Stimulated activated CD8-positive, alpha-beta memory T cell treated with anti-CD3 and anti-CD28 coated beads, Interleukin-7, amount 100 ng/mL, for 48 hours (primary cell): ENCODE results near the gene SPATC1L.

Experiments
- DNase-seq, 2 donors: peaks; one replicate each; pipeline ENCODE4 v3.0.0-alpha.2; 2020; ENCODE audit warnings: low read depth in 1 of 2; ENCODE audit errors: extremely low read depth in 1 of 2

Gene SPATC1L

GRCh38 chr21:46165098-46165497 lies 19.2 kb downstream of the SPATC1L start:
- no peak for DNase-seq

- DNase-seq, result no peak
Measured at GRCh38 chr21:46163380-46163779, 20.9 kb downstream of the SPATC1L start.

DNA sequence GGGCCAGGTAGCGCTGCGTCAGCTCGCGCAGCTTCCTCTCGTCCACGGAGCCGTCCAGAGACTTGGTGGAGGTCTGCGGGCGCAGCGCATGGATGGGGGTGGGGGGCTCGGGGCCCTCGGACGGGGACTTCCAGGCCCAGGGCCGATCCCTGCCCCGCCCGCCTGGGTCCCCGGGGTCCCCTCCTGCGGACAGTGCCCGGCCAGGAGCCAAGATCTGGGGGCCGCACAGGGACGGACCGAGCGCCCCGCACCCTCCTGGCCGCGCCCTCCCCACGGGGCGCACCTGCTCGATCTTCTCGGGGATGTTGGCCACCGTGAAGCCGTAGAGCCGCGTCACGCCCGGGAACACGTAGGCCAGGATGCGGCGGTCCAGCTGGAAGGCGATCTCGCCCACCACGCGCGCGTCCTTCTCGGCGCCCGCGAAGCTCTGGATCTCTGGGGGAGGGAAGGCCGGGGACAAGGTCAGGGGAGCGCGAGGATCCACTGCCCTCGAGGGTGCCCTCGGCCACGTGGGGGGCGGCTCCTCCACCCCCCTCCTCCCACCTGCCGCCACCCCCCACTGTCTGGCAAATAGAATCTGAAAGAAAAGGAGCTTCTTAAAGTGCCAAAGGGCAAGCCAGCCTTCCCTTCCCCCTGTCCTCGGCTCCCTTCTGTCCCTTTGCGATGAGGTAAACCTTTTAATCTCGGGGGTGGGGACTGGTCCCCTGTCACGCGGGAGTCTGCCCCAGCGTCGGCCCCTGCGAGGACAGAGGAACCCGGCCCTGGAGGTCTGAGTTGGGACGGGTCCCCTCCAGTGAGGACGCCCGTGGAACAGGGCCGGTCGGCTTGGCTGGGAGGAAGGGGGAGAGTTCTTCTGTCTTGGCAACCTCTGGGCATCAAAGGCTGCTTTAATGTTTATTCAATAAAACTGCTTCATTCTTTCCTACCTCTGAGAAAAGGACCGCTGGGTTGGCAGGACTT lies 22.3 kb downstream of the SPATC1L start:
- no peak for DNase-seq

GRCh38 chr21:46160907-46161632 lies 23.2 kb downstream of the SPATC1L start:
- DNase-seq, result no peak

- DNase-seq, result no peak
Measured at GRCh38 chr21:46160657-46160906, 23.7 kb downstream of the SPATC1L start.

- DNase-seq, result no peak
Measured at GRCh38 chr21:46159841-46160656, 24.2 kb downstream of the SPATC1L start.

- DNase-seq, result no peak
Measured at GRCh38 chr21:46159390-46159789, 24.9 kb downstream of the SPATC1L start.

GRCh38 chr21:46158666-46159300 lies 25.5 kb downstream of the SPATC1L start:
- no peak for DNase-seq

DNA sequence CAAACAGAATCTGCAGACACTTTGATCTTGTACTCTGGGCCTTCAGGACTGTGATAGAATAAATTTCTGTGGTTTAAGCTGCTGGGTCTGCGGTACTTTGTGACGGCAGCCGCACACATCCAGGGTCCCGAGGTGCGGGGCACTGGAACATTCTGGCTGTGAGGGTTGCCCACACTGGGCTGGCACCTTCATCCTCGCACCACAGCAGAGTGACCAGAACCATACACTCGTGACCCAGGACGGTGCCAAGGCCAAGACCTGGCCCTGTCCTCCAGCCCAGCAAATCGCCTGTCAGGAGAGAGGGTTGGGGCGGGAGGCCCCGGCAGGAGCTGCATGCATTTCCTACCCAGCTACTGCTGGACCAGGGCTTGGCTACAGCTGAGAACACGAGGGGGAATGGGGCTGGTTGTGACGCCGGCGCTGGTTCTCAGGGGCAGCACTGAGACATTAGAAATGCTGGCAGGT lies 26.2 kb downstream of the SPATC1L start:
- DNase-seq, result no peak

GRCh38 chr21:46157396-46157986 lies 26.8 kb downstream of the SPATC1L start:
- no peak for DNase-seq

- DNase-seq, result no peak
Measured at GRCh38 chr21:46156678-46157077, 27.6 kb downstream of the SPATC1L start.

DNA sequence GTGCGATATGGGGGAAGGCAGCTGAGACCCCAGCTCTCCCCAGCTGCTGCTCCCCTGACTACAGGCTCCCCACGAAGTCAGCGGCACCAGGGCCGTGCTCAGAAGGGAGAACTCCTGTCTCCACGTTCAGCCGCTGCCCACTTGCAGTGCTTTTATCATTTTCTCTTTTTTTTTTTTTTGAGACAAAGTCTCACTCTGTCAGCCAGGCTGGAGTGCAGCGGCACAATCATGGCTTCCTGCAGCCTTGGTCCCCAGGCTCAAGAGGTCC lies 27.9 kb downstream of the SPATC1L start:
- DNase-seq, result no peak

- DNase-seq, result no peak
Measured at GRCh38 chr21:46155514-46156377, 28.5 kb downstream of the SPATC1L start, which contains the start of gene FTCD. TSS of gene FTCD (minus strand) at chr21:46155579. CDS start at chr21:46155523, 56 bp downstream.

DNA sequence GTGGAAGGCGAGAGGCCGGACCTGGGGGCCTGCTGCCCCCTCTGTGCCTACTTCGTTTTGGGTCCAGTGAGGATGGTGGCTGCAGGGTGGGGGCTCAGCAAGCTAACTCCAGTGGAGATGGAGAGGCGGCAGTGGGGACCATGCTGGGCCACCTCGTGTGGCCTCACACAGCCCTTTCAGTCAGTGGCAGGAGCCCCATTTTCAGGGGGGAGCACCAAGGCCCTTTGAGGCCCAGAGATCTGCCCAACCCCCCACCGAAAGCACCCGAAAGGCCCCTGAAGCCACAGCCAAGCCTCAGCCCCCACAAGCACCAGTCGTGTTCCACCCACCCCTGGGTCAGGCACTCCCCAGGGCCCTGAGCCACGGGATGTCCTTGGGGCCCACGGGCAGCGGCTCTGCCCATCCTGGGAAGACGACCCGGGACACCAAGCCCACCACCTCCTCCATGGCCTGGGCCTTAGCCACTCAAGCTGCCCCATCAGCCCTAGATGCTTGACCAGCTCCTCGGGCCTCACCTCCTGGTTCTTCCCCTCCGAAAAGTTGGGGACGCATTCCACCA lies 29.2 kb downstream of the SPATC1L start:
- DNase-seq, result no peak

- DNase-seq, result no peak
Measured at GRCh38 chr21:46154155-46154954, 29.9 kb downstream of the SPATC1L start.

DNA sequence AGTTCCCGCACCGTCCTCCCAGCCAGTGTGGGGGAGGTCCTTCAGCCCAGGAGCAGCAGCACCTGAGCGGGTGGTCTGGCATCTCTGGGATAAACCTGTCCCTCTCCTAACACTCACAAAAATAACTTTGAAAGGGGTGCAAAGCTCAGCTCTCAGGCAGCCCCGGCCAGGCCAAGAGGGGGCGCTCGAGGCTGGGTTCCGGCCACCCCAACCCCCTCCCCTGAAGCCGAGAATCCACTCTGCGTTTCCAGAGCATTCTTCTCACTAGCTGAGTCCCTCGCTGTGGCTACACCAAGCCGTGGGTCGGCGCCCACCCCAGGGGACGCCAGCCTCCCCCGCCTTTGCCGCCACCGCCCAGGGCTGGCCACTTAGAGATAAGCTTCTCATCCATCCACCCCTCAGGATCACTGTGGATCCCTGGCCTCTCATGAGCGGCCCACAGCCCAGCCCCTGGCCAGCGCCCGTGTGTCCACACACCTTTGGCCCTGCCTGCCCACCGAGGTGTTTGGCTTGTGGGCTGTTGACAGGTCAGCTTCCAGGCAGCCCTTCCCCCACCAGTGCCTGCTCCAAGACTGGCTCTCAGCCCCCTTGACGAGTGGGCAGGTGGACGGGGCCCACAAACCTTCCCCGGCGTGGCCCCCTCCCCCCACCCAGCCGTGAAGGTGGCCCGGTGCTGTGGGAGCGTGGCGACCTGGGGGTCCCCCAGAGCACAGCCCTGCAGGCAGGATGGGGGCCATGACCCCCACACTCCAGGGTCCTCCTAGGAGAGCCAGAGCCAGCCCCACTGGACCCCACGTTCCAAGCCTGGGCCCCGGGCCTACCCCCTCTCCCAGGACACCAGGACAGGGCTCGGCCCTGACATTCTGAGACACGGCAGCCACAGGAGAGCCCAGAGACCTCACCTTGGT lies 30.8 kb downstream of the SPATC1L start:
- DNase-seq, result peak in 1 of 2 donors; percentile 10

GRCh38 chr21:46152927-46153246 lies 31.4 kb downstream of the SPATC1L start:
- DNase-seq, result no peak
